B cell (primary cell): ENCODE results near the gene WNK2. TPM values are rescaled to one million over a fixed set of nuclear protein-coding genes. Genes with fewer than 3 reads are reported as not detected.

Experiments used
- ATAC-seq: fragments of 200-7000 bp; cut with Tn5 transposase; one replicate; pipeline ENCODE4 v1.10.0; 2021; ENCODE audit warnings: low read depth, mild to moderate bottlenecking, moderate number of reproducible peaks, moderate library complexity
- CTCF ChIA-PET: fragments of 350-600 bp; sonication (Branson Sonifier 250); formaldehyde crosslinking; loops from one replicate; lab custom pipeline; 2021; ENCODE audit warnings: antibody characterized with exemption, inconsistent platforms; lab: Charles Lee
- POLR2A ChIA-PET: fragments of 350-600 bp; sonication (Branson Sonifier 250); formaldehyde crosslinking; loops from one replicate; lab custom pipeline; 2021; ENCODE audit warnings: antibody characterized with exemption; lab: Charles Lee
- DNase-seq: peaks from one replicate; pipeline ENCODE4 v3.0.0; 2013
- H2AFZ ChIP-seq: 2 replicates; pipeline ENCODE4 v1.6.1; 2012; ENCODE audit warnings: mild to moderate bottlenecking, low read depth, low read length; ENCODE audit not compliant: insufficient read depth, poor library complexity, severe bottlenecking
- H3K27ac ChIP-seq, 2 donors: 1 replicate in 1 of 2; 2 replicates in 1 of 2; pipeline ENCODE4 v1.5.1; 2012 to 2013; ENCODE audit warnings: low read length in 2 of 2, mild to moderate bottlenecking in 2 of 2, moderate library complexity in 1 of 2
- H3K27me3 ChIP-seq, 4 experiments: fragments of 200-600 bp in 1 of 4; sonication (generic) in 1 of 4; replicated peaks in 1 of 4; 1 replicate in 2 of 4; 2 replicates in 2 of 4; pipeline versions ENCODE4 v1.6.1 to v1.7.0; 2013 to 2016; ENCODE audit warnings: low read length in 3 of 4, mild to moderate bottlenecking in 2 of 4, mixed read lengths in 1 of 4, moderate library complexity in 1 of 4; ENCODE audit not compliant: insufficient read depth in 4 of 4, control insufficient read depth in 3 of 4; ENCODE audit errors: control extremely low read depth in 1 of 4
- H3K36me3 ChIP-seq, 2 experiments: replicated peaks in 1 of 2; 1 replicate in 1 of 2; 2 replicates in 1 of 2; pipeline versions ENCODE4 v1.6.1 to v1.7.1; 2013; ENCODE audit warnings: low read length in 1 of 2; ENCODE audit not compliant: insufficient read depth in 2 of 2, control insufficient read depth in 1 of 2; ENCODE audit errors: control extremely low read depth in 1 of 2, extremely low read depth in 1 of 2
- H3K4me1 ChIP-seq, 2 donors: fragments of 200-600 bp in 1 of 2; sonication (generic) in 1 of 2; 1 replicate in 1 of 2; 2 replicates in 1 of 2; pipeline versions ENCODE4 v1.5.1 to v1.6.1; 2013 to 2017; ENCODE audit warnings: low read length in 2 of 2; ENCODE audit not compliant: control insufficient read depth in 2 of 2, insufficient read depth in 2 of 2
- H3K4me2 ChIP-seq: replicated peaks from 2 replicates; pipeline ENCODE3; 2012; ENCODE audit warnings: mild to moderate bottlenecking, low read depth, low read length; ENCODE audit not compliant: poor library complexity, severe bottlenecking
- H3K4me3 ChIP-seq, 5 experiments: fragments of 200-600 bp in 1 of 5; sonication (generic) in 1 of 5; 1 replicate in 3 of 5; 2 replicates in 2 of 5; pipeline versions ENCODE4 v1.5.1 to v1.7.0; 2011 to 2016; ENCODE audit warnings: low read length in 4 of 5, mild to moderate bottlenecking in 4 of 5, low read depth in 2 of 5, control low read depth in 1 of 5, moderate library complexity in 1 of 5; ENCODE audit not compliant: insufficient read depth in 1 of 5; ENCODE audit errors: control extremely low read depth in 1 of 5, extremely low read depth in 1 of 5
- H3K79me2 ChIP-seq: fragments of 200-600 bp; sonication (generic); one replicate; pipeline ENCODE4 v1.6.0; 2016; ENCODE audit warnings: low read length; ENCODE audit not compliant: control insufficient read depth, insufficient read depth
- H3K9ac ChIP-seq: fragments of 200-600 bp; sonication (generic); 2 replicates; pipeline ENCODE4 v1.6.1; 2017; ENCODE audit warnings: mild to moderate bottlenecking, low read length, moderate library complexity
- H3K9me3 ChIP-seq, 3 donors: one replicate each; pipeline versions ENCODE4 v1.6.1 to v1.7.1; 2013; ENCODE audit warnings: low read length in 2 of 3; ENCODE audit not compliant: control insufficient read depth in 2 of 3, insufficient read depth in 1 of 3; ENCODE audit errors: control extremely low read depth in 1 of 3
- H4K20me1 ChIP-seq: 2 replicates; pipeline ENCODE4 v1.6.0; 2012; ENCODE audit warnings: mild to moderate bottlenecking, low read length; ENCODE audit not compliant: insufficient read depth, control insufficient read depth, poor library complexity, severe bottlenecking
- H3K27ac Mint-ChIP-seq: one replicate; pipeline ENCODE4 v1.8.0; 2021; ENCODE audit warnings: mixed read lengths
- H3K27me3 Mint-ChIP-seq: one replicate; pipeline ENCODE4 v1.8.0; 2021; ENCODE audit warnings: mixed read lengths
- H3K4me1 Mint-ChIP-seq: one replicate; pipeline ENCODE4 v1.8.0; 2021; ENCODE audit warnings: mixed read lengths
- H3K4me3 Mint-ChIP-seq: one replicate; pipeline ENCODE4 v1.8.0; 2021; ENCODE audit warnings: mixed read lengths
- H3K9me3 Mint-ChIP-seq: one replicate; pipeline ENCODE4 v1.8.0; 2022; ENCODE audit warnings: mixed read lengths; ENCODE audit not compliant: insufficient read depth
- EZH2 ChIP-seq: IDR thresholded peaks from 2 replicates; pipeline ENCODE4 v1.6.1; 2012; ENCODE audit warnings: borderline replicate concordance, low read depth, mild to moderate bottlenecking, moderate library complexity, low read length; ENCODE audit not compliant: insufficient read depth, poor library complexity, severe bottlenecking
- WGBS: methylation state at CpG from one replicate; pipeline ENCODE4 v1.1.5; 2013; ENCODE audit warnings: missing lambda C conversion rate; ENCODE audit not compliant: insufficient coverage; 5-methylcytosine and 5-hydroxymethylcytosine counted together
- intact Hi-C: fragments of 100-400 bp; cut with micrococcal nuclease; formaldehyde crosslinking; loops from one replicate; pipeline ENCODE4 v1.10.0; 2022
- polyA plus RNA-seq: library from polyadenylated mRNA; depleted of rRNA; stranded (reverse); fragments of >200 nt; gene quantifications from 2 replicates; pipeline ENCODE4 v1.2.3, GENCODE V29; 2012
- total RNA-seq, 2 donors: library from RNA; stranded (reverse); fragments of 120-200 nt in 1 of 2; gene quantifications; 1 replicate in 1 of 2; 2 replicates in 1 of 2; pipeline versions ENCODE4 v1.2.3 to v1.2.4, GENCODE V29; 2013 to 2022
- TF ChIP-seq, protein P1 (sequence below): fragments of 200-600 bp; IDR thresholded peaks from one replicate; pipeline ENCODE4 v1.8.0; 2022; ENCODE audit warnings: antibody characterized with exemption, mild to moderate bottlenecking

WNK2 gene
- total and polyA plus RNA-seq, 2 donors (not counting 1 experiment from before 2014, with no cell fraction given): 0.49 TPM; not detected in 1

DNA sequence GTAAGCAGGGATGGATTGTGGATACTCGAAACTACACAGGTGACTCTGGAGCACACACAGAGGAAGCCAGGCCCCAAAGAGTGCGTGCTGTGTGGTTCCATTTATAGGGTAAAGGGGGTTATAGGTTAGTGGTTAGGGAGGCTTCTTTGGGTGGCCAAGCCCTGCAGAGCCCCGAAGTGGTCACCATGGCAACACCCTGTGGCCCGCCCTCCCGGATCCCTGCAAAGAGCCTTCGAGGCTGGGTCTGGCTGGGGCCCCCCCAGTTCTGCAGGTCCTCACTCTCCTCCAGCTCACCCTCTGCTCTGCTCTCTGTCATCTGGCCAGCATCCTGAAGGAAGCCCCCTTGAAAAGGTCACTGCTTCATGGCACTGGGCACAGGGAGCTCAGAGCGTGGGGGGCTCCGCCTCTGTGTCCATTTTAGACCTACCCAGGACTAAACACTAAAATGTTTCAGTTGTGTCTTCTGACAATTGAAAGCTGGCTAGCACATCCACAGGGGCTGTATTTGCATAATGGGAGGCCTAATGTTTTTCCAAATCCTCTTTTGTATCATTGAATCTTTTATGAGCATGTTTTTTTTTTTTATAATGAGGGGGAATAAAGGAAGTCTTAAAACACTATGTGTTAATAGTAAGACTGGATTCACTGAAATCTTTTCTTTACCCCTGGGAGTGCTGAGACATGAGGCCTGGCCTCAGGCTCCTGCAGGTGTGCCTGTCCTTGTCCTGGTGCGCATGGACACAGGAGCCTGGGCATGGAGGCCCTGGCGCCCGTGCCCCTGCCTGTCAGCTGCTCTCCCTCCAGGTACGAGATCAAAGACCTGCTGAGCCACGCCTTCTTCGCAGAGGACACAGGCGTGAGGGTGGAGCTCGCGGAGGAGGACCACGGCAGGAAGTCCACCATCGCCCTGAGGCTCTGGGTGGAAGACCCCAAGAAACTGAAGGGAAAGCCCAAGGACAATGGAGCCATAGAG lies 55.3 kb downstream of the WNK2 start:
- 90% methylated on average over 16 of the region's 19 CpGs for WGBS
- H3K4me2 ChIP-seq: no peak overlapping the region
- H3K4me1 ChIP-seq: no peaks in the 10 kb centered on the region
- no peaks in the 10 kb centered on the region for H3K4me1 Mint-ChIP-seq
- CTCF ChIA-PET: interaction anchor here (0.7 kb wide), 1 partner anchor 65 kb away, joined by 3 read pairs; no protein-coding TSS in a partner anchor
- no peak overlapping the region for H3K27ac ChIP-seq
- no peak overlapping the region for H3K4me3 Mint-ChIP-seq
- no peak overlapping the region for H3K4me3 ChIP-seq
- intact Hi-C loops: no loop called here
- no peaks in the 10 kb centered on the region for H4K20me1 ChIP-seq
- POLR2A ChIA-PET: no interaction called here
- H3K27me3 Mint-ChIP-seq: peaks cover 10% of the 10 kb centered on the region
- H3K9me3 Mint-ChIP-seq: no peaks in the 10 kb centered on the region
- H3K79me2 ChIP-seq: no peaks in the 10 kb centered on the region
- TF ChIP-seq, protein P1, sequence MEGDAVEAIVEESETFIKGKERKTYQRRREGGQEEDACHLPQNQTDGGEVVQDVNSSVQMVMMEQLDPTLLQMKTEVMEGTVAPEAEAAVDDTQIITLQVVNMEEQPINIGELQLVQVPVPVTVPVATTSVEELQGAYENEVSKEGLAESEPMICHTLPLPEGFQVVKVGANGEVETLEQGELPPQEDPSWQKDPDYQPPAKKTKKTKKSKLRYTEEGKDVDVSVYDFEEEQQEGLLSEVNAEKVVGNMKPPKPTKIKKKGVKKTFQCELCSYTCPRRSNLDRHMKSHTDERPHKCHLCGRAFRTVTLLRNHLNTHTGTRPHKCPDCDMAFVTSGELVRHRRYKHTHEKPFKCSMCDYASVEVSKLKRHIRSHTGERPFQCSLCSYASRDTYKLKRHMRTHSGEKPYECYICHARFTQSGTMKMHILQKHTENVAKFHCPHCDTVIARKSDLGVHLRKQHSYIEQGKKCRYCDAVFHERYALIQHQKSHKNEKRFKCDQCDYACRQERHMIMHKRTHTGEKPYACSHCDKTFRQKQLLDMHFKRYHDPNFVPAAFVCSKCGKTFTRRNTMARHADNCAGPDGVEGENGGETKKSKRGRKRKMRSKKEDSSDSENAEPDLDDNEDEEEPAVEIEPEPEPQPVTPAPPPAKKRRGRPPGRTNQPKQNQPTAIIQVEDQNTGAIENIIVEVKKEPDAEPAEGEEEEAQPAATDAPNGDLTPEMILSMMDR: no peak
- TF ChIP-seq EZH2: no peak
- DNase-seq (no peak), ATAC-seq (no peak)
- H3K27me3 ChIP-seq: peaks cover 0 to 2% (median 0%) of the 10 kb centered on the region in 4 experiments
- H3K27ac Mint-ChIP-seq: no peak overlapping the region
- no peak overlapping the region for H2AFZ ChIP-seq
- peaks cover 0 to 6% (median 0%) of the 10 kb centered on the region in 3 donors for H3K9me3 ChIP-seq
- H3K9ac ChIP-seq: no peak overlapping the region
- H3K36me3 ChIP-seq: no peaks in the 10 kb centered on the region

DNA sequence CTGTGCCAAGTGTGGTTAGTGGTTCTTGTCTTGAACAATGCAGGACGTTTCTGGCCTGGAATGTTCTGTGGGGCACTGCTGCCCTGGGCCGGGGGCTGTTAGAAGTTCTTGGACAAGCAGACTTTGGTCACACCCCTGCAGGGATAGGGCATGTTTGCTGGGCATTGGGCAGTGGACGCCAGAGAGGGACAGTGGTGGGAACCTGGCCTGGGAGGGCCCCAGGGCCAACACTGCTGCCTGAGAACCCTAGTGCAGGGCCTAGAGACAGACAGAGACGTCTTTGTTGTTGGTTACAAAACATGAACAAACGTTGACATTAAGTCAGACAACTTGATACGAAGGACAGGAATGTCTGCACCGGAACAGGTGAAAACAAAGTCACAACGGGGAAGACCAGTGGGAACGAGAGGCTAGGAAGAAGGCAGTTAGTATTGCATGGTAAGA lies 57.0 kb downstream of the WNK2 start:
- TF ChIP-seq, protein P1: no peak
- no peak for TF ChIP-seq EZH2
- H3K27me3 ChIP-seq: no peaks in the 10 kb centered on the region
- intact Hi-C loops: no loop called here
- Mint-ChIP-seq H3K27me3 (peaks cover 10% of the 10 kb centered on the region), H3K4me3 (no peak overlapping the region), H3K27ac (no peak overlapping the region), H3K4me1 (no peaks in the 10 kb centered on the region), H3K9me3 (no peaks in the 10 kb centered on the region)
- no peak overlapping the region for H2AFZ ChIP-seq
- H3K9ac ChIP-seq: no peak overlapping the region
- 91% methylated on average over 9 of the region's 9 CpGs for WGBS
- H3K4me1 ChIP-seq: no peaks in the 10 kb centered on the region
- H3K4me3 ChIP-seq: no peak overlapping the region
- peaks cover 0 to 6% (median 0%) of the 10 kb centered on the region in 3 donors for H3K9me3 ChIP-seq
- no peak for DNase-seq
- H3K36me3 ChIP-seq: no peaks in the 10 kb centered on the region
- H4K20me1 ChIP-seq: no peaks in the 10 kb centered on the region
- ChIA-PET CTCF (no interaction called here), POLR2A (no interaction called here)
- H3K27ac ChIP-seq: no peak overlapping the region
- no peak for ATAC-seq
- no peaks in the 10 kb centered on the region for H3K79me2 ChIP-seq
- H3K4me2 ChIP-seq: no peak overlapping the region
